Spleen (tissue), 11 donors: ENCODE measurements around the gene PTPRE. TPM values are rescaled to one million over a fixed set of nuclear protein-coding genes. Genes with fewer than 3 reads are reported as not detected.

Experiments
- DNase-seq: peaks from one replicate; pipeline ENCODE4 v3.0.0-alpha.2; 2020
- H3K27ac ChIP-seq, 8 donors: fragments of 200-600 bp; sonication (generic) in 7 of 8; 1 replicate in 4 of 8; 2 replicates in 4 of 8; pipeline versions ENCODE4 v1.5.0 to v1.8.0; 2016 to 2021; ENCODE audit warnings: inconsistent platforms in 4 of 8, mild to moderate bottlenecking in 4 of 8, moderate library complexity in 1 of 8
- H3K27me3 ChIP-seq, 7 donors: fragments of 200-600 bp; sonication (generic) in 6 of 7; replicated peaks in 1 of 7; 1 replicate in 4 of 7; 2 replicates in 3 of 7; pipeline versions ENCODE4 v1.5.0 to v1.8.0; 2016 to 2021; ENCODE audit warnings: inconsistent platforms in 3 of 7, mild to moderate bottlenecking in 1 of 7
- H3K36me3 ChIP-seq, 6 donors: fragments of 200-600 bp; sonication (generic) in 5 of 6; 1 replicate in 4 of 6; 2 replicates in 2 of 6; pipeline versions ENCODE4 v1.5.0 to v1.8.0; 2016 to 2021; ENCODE audit warnings: inconsistent platforms in 2 of 6
- H3K4me1 ChIP-seq, 6 donors: fragments of 200-600 bp; sonication (generic) in 5 of 6; 1 replicate in 3 of 6; 2 replicates in 3 of 6; pipeline versions ENCODE4 v1.5.0 to v1.8.0; 2016 to 2021; ENCODE audit warnings: inconsistent platforms in 3 of 6
- H3K4me3 ChIP-seq, 8 donors: fragments of 200-600 bp; sonication (generic) in 7 of 8; 1 replicate in 4 of 8; 2 replicates in 4 of 8; pipeline versions ENCODE4 v1.5.0 to v1.8.0; 2016 to 2021; ENCODE audit warnings: inconsistent platforms in 4 of 8, mild to moderate bottlenecking in 4 of 8, moderate library complexity in 2 of 8
- H3K9me3 ChIP-seq, 8 donors: fragments of 200-600 bp; sonication (generic) in 7 of 8; 1 replicate in 4 of 8; 2 replicates in 4 of 8; pipeline versions ENCODE4 v1.5.0 to v1.8.0; 2016 to 2021; ENCODE audit warnings: inconsistent platforms in 4 of 8
- POLR2A ChIP-seq, 3 donors: fragments of 450-650 bp; IDR thresholded peaks; one replicate each; pipeline ENCODE4 v1.5.1; 2017; ENCODE audit warnings: antibody characterized with exemption in 3 of 3, mild to moderate bottlenecking in 1 of 3
- POLR2AphosphoS5 ChIP-seq, 3 donors: sonication (generic); formaldehyde crosslinking; IDR thresholded peaks; one replicate each; pipeline ENCODE4 v1.5.1; 2017; ENCODE audit warnings: antibody characterized with exemption in 3 of 3
- WGBS, 5 donors: extraction: QIAGEN DNeasy Blood & Tissue Kit in 3 of 5; methylation state at CpG; one replicate each; pipeline versions ENCODE4 v1.1.5 to v1.1.7; 2013 to 2018; 5-methylcytosine and 5-hydroxymethylcytosine counted together
- intact Hi-C: fragments of 100-400 bp; cut with DNase I; formaldehyde crosslinking; loops from one replicate; pipeline ENCODE4 v1.15.0; 2023; ENCODE audit warnings: low total_unique reads
- polyA plus RNA-seq, 3 donors: library from polyadenylated mRNA; stranded (reverse); fragments of 200-250 nt; gene quantifications; one replicate each; pipeline ENCODE4 v1.2.1, GENCODE V29; 2013
- total RNA-seq, 7 donors: library from RNA; depleted of rRNA in 3 of 7; stranded (reverse); fragments of >200 nt in 3 of 7; fragmentation: NEBNext Ultra II Directional in 4 of 7; extraction: Animal tissue kit (Norgen Biotek cat#: 25700) in 4 of 7; gene quantifications; one replicate each; pipeline versions ENCODE4 v1.1.0 to v1.2.1, GENCODE V29; 2016 to 2021
- TF ChIP-seq, protein P1 (sequence below), 11 experiments: fragments of 200-600 bp in 7 of 11; fragments of 450-650 bp in 4 of 11; sonication (generic) in 4 of 11; IDR thresholded peaks in 8 of 11; conservative IDR thresholded peaks in 3 of 11; 1 replicate in 7 of 11; 2 replicates in 4 of 11; pipeline versions ENCODE4 v1.4.0 to v1.8.0; 2016 to 2021; ENCODE audit warnings: antibody characterized with exemption in 11 of 11, inconsistent platforms in 4 of 11, mild to moderate bottlenecking in 1 of 11
- donor health status: healthy with polysubstance abuse.
- donor health status: DM: no; HTN: no; CAD: no; lungs with moderate emphysema.
- donor health status: DM: no; HTN: no; CAD: no.
- donor health status: Bipolar disorder and iron deficiency.
- donor health status: healthy.
- donor health status: DM: no; HTN: no; CAD: no.
- donor health status: DM: yes; HTN: yes; CAD: no.

The PTPRE gene
- total and polyA plus RNA-seq, 10 donors, result 6.2 to 133 (median 70.2) TPM

DNA sequence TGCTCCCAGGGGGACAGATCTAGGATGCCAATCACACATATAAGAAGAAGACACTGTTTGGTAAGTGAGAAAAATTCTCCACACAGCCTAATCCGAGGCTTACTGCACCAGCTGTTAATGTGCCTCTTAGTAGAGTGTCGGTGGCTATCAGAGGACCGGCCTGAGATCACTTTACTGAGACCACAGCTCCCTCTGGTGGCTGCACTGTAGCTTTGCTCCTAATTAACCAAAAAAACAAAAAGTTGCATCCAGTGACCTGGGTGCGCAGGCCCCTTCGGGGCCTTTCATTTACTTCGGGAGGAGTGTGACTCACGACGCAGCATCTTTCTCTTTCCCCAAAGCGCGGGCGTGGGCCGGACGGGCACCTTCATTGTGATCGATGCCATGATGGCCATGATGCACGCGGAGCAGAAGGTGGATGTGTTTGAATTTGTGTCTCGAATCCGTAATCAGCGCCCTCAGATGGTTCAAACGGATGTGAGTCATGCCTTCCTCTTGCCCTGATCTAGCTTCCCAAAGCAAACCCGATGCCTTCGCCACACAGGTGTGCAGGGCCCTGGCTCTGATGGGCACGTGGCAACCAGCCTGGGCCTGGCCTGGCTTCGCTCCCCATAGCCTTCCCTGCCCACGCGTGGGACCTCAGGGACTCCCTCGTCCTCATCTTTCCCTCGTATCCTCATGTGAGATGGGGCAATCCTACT lies 162.6 kb downstream of the PTPRE start:
- TF ChIP-seq, protein P1, sequence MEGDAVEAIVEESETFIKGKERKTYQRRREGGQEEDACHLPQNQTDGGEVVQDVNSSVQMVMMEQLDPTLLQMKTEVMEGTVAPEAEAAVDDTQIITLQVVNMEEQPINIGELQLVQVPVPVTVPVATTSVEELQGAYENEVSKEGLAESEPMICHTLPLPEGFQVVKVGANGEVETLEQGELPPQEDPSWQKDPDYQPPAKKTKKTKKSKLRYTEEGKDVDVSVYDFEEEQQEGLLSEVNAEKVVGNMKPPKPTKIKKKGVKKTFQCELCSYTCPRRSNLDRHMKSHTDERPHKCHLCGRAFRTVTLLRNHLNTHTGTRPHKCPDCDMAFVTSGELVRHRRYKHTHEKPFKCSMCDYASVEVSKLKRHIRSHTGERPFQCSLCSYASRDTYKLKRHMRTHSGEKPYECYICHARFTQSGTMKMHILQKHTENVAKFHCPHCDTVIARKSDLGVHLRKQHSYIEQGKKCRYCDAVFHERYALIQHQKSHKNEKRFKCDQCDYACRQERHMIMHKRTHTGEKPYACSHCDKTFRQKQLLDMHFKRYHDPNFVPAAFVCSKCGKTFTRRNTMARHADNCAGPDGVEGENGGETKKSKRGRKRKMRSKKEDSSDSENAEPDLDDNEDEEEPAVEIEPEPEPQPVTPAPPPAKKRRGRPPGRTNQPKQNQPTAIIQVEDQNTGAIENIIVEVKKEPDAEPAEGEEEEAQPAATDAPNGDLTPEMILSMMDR (IDR thresholded peaks at IDR 0.05 in 8 of 11, conservative IDR thresholded peaks at IDR 0.05 in 3 of 11), result peak; percentile 64 to 88 (median 85)
- TF ChIP-seq POLR2A (IDR thresholded peaks at IDR 0.05) (no peak), POLR2AphosphoS5 (IDR thresholded peaks at IDR 0.05) (peak in 2 of 3 donors; percentile 40 to 66)
- Histone ChIP-seq H3K4me1 (peaks cover 13 to 47% (median 32%) of the 10 kb centered on the region in 6 donors), H3K9me3 (no peaks in the 10 kb centered on the region), H3K4me3 (no peak overlapping the region), H3K27me3 (no peaks in the 10 kb centered on the region), H3K27ac (peak overlapping the region in 3 of 8 donors; percentile 10 to 39 (median 28)), H3K36me3 (peaks cover 12 to 97% (median 83%) of the 10 kb centered on the region in 6 donors)
- intact Hi-C loops, result loop anchor here (5.0 kb wide), 1 partner anchor 162 kb away; the partner anchor contains the start of gene PTPRE
- WGBS, 5 donors, result 47 to 62% (median 58%) methylated on average over 28 of the region's 28 CpGs
- DNase-seq, result peak; percentile 93

DNA sequence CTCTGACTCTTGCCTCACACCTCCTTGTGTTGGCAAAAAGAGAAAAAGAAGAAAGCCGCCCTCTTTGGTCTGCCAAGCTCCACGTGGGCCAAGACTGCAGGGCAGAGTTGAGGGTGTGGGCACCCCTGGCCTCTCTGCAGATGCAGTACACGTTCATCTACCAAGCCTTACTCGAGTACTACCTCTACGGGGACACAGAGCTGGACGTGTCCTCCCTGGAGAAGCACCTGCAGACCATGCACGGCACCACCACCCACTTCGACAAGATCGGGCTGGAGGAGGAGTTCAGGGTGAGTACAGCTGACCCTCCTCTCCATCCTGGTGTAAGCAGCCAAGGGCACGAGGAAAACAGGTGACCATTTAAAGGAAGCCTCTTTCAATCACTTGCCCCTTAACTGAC lies 163.3 kb downstream of the PTPRE start:
- H3K4me1 ChIP-seq, result peaks cover 9 to 41% (median 26%) of the 10 kb centered on the region in 6 donors
- no peak overlapping the region for H3K27ac ChIP-seq
- H3K9me3 ChIP-seq, result no peaks in the 10 kb centered on the region
- H3K36me3 ChIP-seq, result peaks cover 12 to 100% (median 89%) of the 10 kb centered on the region in 6 donors
- H3K4me3 ChIP-seq, result no peak overlapping the region
- H3K27me3 ChIP-seq, result no peaks in the 10 kb centered on the region
- WGBS, 5 donors, result 92 to 98% (median 94%) methylated on average over 9 to 10 of the region's 10 CpGs
- intact Hi-C loops, result no loop called here
- peak; percentile 69 for DNase-seq
- TF ChIP-seq POLR2A (IDR thresholded peaks at IDR 0.05) (no peak), POLR2AphosphoS5 (IDR thresholded peaks at IDR 0.05) (no peak)
- TF ChIP-seq, protein P1 (IDR thresholded peaks at IDR 0.05 in 8 of 11, conservative IDR thresholded peaks at IDR 0.05 in 3 of 11), result no peak

DNA sequence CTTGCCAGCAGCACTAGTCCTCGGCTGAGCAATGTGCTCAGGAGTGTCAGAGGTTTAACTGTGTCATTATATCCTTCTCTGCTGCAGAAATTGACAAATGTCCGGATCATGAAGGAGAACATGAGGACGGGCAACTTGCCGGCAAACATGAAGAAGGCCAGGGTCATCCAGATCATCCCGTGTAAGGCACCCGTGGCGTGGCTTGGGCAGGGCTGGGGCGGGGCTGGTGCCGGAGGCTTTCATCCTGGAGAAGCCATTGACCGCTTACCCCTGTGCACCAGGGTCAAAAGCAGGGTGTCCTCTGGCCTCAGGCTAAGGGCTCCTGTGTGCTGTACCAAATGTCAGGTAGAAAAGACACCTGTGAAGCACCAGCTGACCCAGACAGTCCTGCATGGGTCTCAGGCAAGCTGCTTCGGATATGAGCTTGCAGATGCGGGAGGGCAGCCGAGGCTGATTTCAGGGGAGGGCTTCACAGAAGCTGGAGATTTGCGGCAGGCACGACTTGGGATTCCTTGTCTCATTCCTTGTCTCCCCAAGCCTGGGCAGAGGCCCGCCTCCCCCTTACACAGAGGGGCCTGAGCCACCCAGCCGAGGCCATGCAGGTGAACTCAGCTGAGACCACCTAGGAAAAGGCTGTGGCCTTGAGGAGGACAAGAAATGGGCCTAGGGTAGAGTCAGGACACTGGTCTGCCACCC lies 164.0 kb downstream of the PTPRE start:
- Histone ChIP-seq H3K27me3 (no peaks in the 10 kb centered on the region), H3K4me3 (no peak overlapping the region), H3K36me3 (peaks cover 12 to 100% (median 92%) of the 10 kb centered on the region in 6 donors), H3K9me3 (no peaks in the 10 kb centered on the region), H3K4me1 (peaks cover 2 to 34% (median 18%) of the 10 kb centered on the region in 6 donors), H3K27ac (no peak overlapping the region)
- DNase-seq, result peak; percentile 75
- WGBS, 5 donors, result 83 to 96% (median 93%) methylated on average over 15 to 17 of the region's 17 CpGs
- intact Hi-C loops, result no loop called here
- TF ChIP-seq POLR2AphosphoS5 (IDR thresholded peaks at IDR 0.05) (no peak), POLR2A (IDR thresholded peaks at IDR 0.05) (no peak)
- TF ChIP-seq, protein P1 (IDR thresholded peaks at IDR 0.05 in 8 of 11, conservative IDR thresholded peaks at IDR 0.05 in 3 of 11), result no peak

DNA sequence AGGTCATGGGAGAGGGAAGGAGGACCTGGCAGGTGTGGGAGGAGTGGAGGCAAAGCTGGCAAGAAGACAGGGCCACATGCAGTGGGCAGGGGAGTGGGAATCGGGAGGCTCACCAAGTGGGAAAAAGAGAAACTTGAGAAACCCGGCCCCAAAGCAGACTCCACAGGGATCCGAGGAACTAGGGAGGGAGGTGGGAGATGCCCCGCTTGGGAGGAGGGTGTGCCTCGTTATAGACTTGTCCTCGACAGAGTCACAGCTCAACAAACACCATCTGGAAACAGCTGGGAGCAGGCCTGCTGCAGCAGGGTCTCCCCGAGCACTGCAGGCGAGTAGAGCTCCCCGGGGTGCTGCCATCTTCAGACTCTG lies 164.5 kb downstream of the PTPRE start:
- DNase-seq, result peak; percentile 74
- peaks cover 0 to 28% (median 13%) of the 10 kb centered on the region in 6 donors for H3K4me1 ChIP-seq
- no peak overlapping the region for H3K27ac ChIP-seq
- 87 to 94% (median 90%) methylated on average over 9 of the region's 9 CpGs for WGBS, 5 donors
- TF ChIP-seq POLR2AphosphoS5 (IDR thresholded peaks at IDR 0.05) (no peak), POLR2A (IDR thresholded peaks at IDR 0.05) (no peak)
- TF ChIP-seq, protein P1 (IDR thresholded peaks at IDR 0.05 in 8 of 11, conservative IDR thresholded peaks at IDR 0.05 in 3 of 11), result no peak
- peaks cover 12 to 100% (median 92%) of the 10 kb centered on the region in 6 donors for H3K36me3 ChIP-seq
- no peak overlapping the region for H3K4me3 ChIP-seq
- intact Hi-C loops, result no loop called here
- H3K27me3 ChIP-seq, result no peaks in the 10 kb centered on the region
- no peaks in the 10 kb centered on the region for H3K9me3 ChIP-seq
